ENCODE results near the gene MRPL21.

MRPL21 gene

GRCh38 chr11:68934666-68935065, 31.0 kb upstream of the MRPL21 start:
- DNase-seq: no peak

- no peak for DNase-seq
Measured at GRCh38 chr11:68934321-68934645, 30.7 kb upstream of the MRPL21 start.

GRCh38 chr11:68933605-68934320, 30.1 kb upstream of the MRPL21 start:
- no peak for DNase-seq

- no peak for DNase-seq
Measured at GRCh38 chr11:68932933-68933577, 29.4 kb upstream of the MRPL21 start.

- no peak for DNase-seq
Measured at GRCh38 chr11:68932358-68932757, 28.7 kb upstream of the MRPL21 start.

GRCh38 chr11:68931911-68932310, 28.3 kb upstream of the MRPL21 start:
- DNase-seq: no peak

- no peak for DNase-seq
Measured at GRCh38 chr11:68930991-68931855, 27.6 kb upstream of the MRPL21 start.

GRCh38 chr11:68929706-68930570, 26.3 kb upstream of the MRPL21 start:
- no peak for DNase-seq

GRCh38 chr11:68929135-68929534, 25.5 kb upstream of the MRPL21 start:
- DNase-seq: no peak

GRCh38 chr11:68928136-68928880, 24.7 kb upstream of the MRPL21 start:
- no peak for DNase-seq

- no peak for DNase-seq
Measured at GRCh38 chr11:68927280-68928135, 23.9 kb upstream of the MRPL21 start.

- no peak for DNase-seq
Measured at GRCh38 chr11:68925611-68926010, 22.0 kb upstream of the MRPL21 start.

GRCh38 chr11:68924073-68924925, 20.7 kb upstream of the MRPL21 start:
- DNase-seq: no peak

- no peak for DNase-seq
Measured at GRCh38 chr11:68923614-68924013, 20.0 kb upstream of the MRPL21 start.

GRCh38 chr11:68916439-68916838, 12.8 kb upstream of the MRPL21 start:
- no peak for DNase-seq

GRCh38 chr11:68914761-68915160, 11.1 kb upstream of the MRPL21 start:
- no peak for DNase-seq

- no peak for DNase-seq
Measured at GRCh38 chr11:68913188-68913587, 9.6 kb upstream of the MRPL21 start.

- no peak for DNase-seq
Measured at GRCh38 chr11:68912254-68912653, 8.6 kb upstream of the MRPL21 start.

GRCh38 chr11:68911731-68912130, 8.1 kb upstream of the MRPL21 start:
- no peak for DNase-seq

GRCh38 chr11:68910965-68911364, 7.3 kb upstream of the MRPL21 start:
- DNase-seq: no peak

Data from femur (tissue), 1 donor.